Right lung (tissue), 10 donors: ENCODE data around the gene C2CD5. TPM values are rescaled to one million over a fixed set of nuclear protein-coding genes. Genes with fewer than 3 reads are reported as not detected.
"Not testable (repeated sequence)": the region's sequence is repeated elsewhere in the genome, so short reads cannot be mapped to it uniquely, and the experiment has no call there.

ENCODE experiments used
- DNase-seq, 2 donors: peaks; one replicate each; pipeline ENCODE4 v3.0.0-alpha.2; 2013
- long read RNA-seq, 8 donors: transcript quantifications; one replicate each; lab custom pipeline, GENCODE V29; 2026
- polyA plus RNA-seq, 5 donors: library from polyadenylated mRNA; unstranded; fragments of 120-200 nt; gene quantifications; one replicate each; pipeline versions ENCODE4 v1.2.1 to v1.2.3, GENCODE V29; 2013; ENCODE audit warnings: inconsistent platforms in 1 of 5, low replicate concordance in 1 of 5; ENCODE audit not compliant: insufficient read length in 5 of 5, insufficient read depth in 1 of 5

The C2CD5 gene, protein sequence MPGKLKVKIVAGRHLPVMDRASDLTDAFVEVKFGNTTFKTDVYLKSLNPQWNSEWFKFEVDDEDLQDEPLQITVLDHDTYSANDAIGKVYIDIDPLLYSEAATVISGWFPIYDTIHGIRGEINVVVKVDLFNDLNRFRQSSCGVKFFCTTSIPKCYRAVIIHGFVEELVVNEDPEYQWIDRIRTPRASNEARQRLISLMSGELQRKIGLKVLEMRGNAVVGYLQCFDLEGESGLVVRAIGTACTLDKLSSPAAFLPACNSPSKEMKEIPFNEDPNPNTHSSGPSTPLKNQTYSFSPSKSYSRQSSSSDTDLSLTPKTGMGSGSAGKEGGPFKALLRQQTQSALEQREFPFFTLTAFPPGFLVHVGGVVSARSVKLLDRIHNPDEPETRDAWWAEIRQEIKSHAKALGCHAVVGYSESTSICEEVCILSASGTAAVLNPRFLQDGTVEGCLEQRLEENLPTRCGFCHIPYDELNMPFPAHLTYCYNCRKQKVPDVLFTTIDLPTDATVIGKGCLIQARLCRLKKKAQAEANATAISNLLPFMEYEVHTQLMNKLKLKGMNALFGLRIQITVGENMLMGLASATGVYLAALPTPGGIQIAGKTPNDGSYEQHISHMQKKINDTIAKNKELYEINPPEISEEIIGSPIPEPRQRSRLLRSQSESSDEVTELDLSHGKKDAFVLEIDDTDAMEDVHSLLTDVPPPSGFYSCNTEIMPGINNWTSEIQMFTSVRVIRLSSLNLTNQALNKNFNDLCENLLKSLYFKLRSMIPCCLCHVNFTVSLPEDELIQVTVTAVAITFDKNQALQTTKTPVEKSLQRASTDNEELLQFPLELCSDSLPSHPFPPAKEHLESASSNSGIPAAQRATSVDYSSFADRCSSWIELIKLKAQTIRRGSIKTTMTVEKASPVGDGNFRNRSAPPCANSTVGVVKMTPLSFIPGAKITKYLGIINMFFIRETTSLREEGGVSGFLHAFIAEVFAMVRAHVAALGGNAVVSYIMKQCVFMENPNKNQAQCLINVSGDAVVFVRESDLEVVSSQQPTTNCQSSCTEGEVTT
- 100 to 1,000 TPM in 1 of 5 donors, 10 to 100 TPM in 4; 45.7 to 102 (median 95.3) TPM for polyA plus RNA-seq
- long read RNA-seq, donor 1, partial matches to known transcripts: 17 of 19 reads
- long read RNA-seq, donor 1, other reads (novel, unspliced or antisense): 0 of 19 reads
- long read RNA-seq, donor 2, partial matches to known transcripts: 0 of 2 reads
- long read RNA-seq, donor 2, other reads (novel, unspliced or antisense): 0 of 2 reads
- long read RNA-seq, donor 3, full-length matches to known transcripts: 4 of 9 reads
- long read RNA-seq, donor 3, partial matches to known transcripts: 5 of 9 reads
- long read RNA-seq, donor 3, other reads (novel, unspliced or antisense): 0 of 9 reads
- long read RNA-seq, donor 4, partial matches to known transcripts: 10 of 11 reads
- long read RNA-seq, donor 4, other reads (novel, unspliced or antisense): 0 of 11 reads
- long read RNA-seq, donor 5, full-length matches to known transcripts: 4 of 17 reads
- long read RNA-seq, donor 5, partial matches to known transcripts: 13 of 17 reads
- long read RNA-seq, donor 5, other reads (novel, unspliced or antisense): 0 of 17 reads
- long read RNA-seq, donor 6, partial matches to known transcripts: 15 of 15 reads
- long read RNA-seq, donor 6, other reads (novel, unspliced or antisense): 0 of 15 reads
- long read RNA-seq, donor 7, partial matches to known transcripts: 5 of 6 reads
- long read RNA-seq, donor 7, other reads (novel, unspliced or antisense): 0 of 6 reads
- long read RNA-seq, donor 8: 0 reads

DNA sequence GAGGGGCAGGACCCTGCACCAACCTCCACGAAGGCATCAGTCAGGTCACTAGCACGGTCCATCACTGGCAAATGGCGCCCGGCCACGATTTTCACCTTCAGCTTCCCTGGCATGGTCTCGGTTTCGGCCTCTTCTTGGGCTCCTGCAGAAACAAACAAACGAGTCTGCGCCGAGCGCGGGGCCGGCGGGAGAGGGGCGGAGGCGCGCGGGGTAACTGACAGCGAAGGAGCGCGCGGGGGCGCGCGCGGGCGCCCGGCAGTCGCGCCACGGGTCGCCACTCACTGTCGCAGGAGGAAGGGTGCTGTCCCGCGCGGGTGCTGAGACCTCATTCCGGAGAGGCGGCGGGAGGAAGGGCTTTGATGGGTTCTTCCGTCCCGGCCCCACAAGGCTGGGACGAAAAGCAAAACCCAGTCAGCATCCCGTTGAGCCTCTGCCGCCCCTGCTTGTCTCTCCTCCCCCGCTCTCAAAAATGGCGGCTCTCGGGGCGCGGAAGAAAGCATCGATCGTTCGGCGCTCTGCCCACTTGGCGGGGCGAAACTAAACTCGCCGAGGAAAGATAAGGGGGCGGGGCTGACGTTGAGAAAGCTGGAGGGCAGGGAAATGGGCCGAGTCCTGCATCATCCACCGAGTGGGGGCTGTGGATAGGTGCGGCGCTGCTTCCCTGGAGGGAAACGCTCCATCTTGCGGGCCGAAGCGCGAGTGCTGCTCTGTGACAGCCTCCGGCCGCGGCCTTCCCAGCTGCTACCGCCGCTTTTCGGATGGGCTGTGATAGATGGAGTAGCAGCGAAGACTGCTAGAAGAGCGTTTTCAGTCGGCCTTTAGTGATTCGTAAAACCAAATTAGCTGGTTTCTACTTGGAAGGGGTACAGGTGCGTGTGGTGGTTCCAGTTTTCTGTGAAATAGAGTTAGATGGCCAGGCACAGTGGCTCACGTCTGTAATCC is at the start of gene C2CD5:
C2CD5 (minus strand) TSS at position 505 of the 942 bp plus-strand sequence; CDS start at position 113, 392 bp downstream.
- DNase-seq: peak; percentile 98

DNA sequence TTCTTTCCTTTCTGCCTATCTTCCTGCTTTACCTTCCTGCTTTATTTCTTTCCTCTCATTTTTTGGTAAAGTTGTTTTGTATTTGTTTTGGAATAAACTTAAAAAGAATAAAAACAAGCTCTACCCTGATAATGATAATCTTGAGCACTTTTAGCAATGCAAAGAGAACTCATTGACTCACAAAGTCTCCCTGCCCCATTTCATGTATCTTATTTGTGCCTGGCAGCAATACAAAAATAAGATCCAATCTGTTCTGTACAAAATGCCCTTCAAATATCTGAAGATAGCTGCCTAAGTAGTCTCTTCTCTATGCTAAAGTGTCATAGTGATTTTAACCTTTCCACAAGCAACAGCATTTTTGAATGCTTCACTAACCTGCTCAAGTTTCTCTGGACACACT is 49.5 kb upstream of the C2CD5 start:
- DNase-seq: no peak

DNA sequence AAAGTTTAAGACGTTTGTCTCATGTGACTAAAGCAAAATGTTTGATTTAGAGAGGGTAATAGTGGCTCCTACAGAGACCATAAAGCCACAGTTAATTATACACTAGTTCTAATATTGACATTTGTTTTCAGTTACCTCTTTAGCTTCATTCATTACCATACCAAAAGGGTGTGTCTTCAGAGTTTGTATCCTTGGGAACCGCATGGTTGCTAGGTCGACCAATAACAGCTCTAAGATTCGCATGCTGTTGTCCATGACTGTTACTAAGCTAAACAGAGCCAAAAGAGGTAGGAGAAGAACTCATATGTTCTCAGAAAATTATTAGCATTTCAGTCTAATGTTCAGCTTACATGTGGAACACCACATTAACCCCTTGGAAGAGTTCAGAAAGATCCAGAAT is 44.5 kb upstream of the C2CD5 start:
- DNase-seq: peak; percentile 3

DNA sequence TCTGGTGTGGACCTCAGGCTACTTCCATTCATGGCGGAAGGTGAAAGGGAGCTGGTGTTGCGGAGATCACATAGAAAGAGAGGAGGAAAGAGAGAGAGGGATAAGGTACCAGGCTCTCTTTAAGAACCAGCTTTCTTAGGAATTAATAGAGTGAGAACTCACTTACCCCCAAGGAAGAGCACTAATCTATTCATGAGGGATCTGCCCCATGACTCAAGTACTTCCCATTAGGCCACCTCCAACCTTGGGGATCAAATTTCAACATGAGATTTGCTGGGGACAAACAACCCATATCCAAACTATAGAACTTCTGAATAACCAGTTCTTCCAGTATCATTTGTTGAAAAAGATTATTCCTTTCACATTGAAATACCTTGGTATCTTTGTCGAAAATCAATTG is 34.0 kb upstream of the C2CD5 start:
- no peak for DNase-seq

DNA sequence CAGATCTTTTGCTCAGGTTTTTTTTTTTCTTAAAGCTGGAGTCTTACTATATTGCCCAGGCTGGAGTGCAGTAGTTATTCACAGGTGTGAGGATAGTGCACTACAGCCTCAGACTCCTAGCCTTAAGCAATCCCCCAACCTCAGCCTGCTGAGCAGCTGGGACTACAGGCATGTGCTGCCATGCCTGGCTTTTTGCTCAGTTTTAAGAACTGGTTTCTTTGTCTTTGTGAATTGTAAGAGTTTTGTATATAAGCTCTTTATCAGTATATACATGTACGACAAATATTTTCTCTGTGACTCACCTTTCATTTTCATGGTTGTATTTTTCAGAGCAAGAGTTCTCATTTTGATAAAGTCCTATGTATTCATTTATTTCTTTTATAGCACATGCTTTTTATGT is 33.3 kb upstream of the C2CD5 start:
- DNase-seq: no peak

DNA sequence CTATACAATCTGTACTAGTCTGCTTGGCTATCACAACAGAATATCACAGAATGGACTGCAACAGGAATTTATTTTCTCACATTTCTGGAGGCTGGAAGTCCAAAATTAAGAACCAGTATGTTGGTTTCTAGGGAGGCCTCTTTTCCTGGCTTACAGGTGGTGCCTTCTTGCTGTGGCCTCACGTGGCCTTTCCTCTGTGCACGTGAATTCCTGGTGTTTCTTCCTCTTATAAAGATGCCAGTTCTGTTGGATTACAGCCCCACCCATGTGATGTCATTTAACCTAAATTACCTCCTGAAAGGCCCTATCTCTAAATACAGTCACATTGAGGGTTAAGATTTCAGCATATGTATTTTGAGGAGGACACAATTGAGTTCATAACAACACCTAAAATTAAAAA is 32.1 kb upstream of the C2CD5 start:
- no peak for DNase-seq

DNA sequence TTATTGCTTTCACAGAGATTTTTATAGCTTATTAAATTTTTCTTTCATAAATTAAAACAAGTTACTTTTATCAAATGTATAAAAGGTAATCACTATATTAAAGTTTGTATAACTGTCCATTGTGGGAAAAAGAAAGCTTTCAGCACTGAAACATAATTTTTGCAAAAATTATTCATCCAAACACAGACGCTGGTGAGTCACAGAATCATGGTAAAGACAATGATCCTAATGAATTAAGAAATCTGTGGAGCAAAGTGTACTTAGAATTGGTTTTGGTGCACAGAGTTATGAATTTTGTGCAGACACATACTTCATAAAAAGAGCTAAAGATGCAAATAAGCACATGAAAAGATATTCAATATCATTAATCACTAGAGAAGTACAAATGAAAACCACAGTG is 31.7 kb upstream of the C2CD5 start:
- DNase-seq: no peak

DNA sequence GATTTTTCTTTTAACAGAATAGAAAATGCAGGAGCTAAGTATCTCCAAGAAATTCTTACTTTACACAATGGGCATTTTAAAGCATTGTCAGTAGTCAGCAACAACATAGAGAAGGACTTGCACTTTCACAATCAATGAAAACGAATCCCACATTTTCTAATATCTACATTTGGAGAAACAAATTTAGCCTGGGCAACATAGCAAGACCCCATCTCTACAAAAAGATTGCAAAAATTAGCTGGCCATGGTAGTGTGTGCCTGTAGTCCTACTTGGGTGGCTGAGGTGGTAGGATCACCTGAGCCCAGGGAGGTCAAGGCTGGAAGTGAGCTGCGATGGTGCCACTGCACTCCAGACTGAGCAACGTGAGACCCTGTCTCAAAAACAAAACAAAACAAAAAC is 30.6 kb upstream of the C2CD5 start:
- DNase-seq: no peak

DNA sequence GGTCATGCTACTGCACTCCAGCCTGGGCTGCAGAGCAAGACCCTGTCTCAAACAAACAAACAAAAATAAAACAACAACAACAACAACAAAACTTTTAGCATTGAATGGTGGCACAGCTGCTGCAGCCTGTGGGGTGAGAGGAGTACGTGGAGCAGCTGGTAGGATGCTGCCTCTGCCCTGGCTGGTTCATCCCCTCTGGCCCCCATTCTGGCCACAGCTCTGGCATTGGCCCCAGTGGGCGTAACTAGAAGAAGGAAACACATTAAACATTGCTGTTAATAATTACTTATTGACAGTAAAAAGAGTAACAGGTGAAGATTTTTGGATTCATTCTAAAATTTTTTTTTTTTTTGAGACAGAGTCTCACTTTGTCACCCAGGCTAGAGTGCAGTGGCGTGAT is 28.8 kb upstream of the C2CD5 start:
- no peak for DNase-seq

DNA sequence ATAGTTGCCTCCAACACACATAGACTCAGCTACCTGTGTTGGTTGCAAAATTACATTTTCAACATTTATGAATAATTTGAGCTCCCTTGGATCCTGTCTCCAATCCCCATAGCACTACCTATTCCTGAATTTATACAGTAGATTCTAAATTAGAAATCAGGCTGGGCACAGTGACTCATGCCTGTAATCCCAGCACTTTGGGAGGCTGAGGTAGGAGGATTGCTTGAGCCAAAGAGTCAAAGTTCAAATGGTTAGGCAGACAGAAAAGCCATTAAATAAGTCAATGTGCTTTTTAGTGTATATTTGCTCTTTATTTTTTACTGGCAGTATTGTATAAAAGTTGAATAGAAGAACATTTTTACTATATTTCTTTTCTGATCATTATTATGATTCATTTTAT is 24.9 kb upstream of the C2CD5 start:
- DNase-seq: no peak

DNA sequence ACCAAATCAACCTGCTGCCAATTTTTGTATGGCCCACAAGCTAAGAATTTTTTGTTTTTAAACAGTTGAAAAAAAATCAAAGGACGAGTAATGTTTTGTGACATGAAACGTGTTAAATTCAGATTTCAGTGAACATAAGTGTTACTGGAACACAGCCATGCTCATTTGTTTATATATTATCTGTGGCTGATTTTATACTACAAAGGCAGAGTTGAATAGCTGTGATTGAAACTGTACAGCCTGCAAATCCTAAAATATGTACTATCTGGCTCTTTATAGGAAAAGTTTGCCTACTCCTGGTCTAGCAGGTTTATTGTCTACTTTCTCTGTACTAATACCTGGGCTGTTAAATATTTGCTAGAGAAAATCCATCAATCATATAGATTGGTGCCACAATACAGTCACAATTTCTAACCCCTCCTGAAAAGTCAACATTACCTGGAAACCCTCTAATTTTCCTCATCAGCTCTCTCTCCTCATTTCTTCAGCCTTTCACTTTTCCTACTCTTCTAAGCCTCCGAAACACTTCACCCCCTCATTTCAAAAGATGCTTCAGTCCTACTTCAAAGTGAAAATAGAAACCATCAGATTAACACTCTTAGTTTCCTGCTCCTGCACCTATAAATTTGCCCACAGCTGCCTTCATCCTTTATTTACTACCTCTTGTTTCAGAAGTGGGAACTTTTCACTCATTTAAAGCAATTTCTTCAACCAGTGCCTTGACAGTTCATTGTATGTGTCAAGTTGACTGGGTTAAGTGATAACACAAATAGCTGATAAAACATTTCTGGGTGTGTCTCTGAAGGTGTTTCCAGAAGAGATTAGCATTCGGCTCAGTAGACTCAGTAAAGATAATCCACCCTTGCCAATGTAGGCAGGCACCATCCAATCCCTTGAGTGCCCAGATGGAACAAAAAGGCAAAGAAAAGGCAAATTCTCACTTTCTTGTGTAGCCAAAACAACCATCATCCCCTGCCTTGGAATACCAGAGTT is 18.0 kb upstream of the C2CD5 start:
- DNase-seq: peak; percentile 66 to 70

DNA sequence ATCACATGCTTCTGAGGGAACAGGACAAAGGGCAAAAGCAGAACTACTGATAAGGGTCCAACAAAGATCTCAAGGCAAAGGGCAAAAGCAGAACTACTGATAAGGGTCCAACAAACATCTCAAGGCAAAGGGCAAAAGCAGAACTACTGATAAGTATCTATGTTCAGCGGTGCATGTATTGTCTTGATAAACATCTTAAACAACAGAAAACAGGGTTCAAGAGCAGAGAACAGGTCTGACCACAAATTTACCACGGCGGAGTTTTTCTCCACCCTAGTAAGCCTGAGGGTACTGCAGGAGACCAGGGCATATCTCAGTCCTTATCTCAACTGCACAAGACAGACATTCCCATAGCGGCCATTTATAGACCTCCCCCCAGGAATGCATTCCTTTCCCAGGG is 10.4 kb upstream of the C2CD5 start:
- not testable (repeated sequence) for DNase-seq

DNA sequence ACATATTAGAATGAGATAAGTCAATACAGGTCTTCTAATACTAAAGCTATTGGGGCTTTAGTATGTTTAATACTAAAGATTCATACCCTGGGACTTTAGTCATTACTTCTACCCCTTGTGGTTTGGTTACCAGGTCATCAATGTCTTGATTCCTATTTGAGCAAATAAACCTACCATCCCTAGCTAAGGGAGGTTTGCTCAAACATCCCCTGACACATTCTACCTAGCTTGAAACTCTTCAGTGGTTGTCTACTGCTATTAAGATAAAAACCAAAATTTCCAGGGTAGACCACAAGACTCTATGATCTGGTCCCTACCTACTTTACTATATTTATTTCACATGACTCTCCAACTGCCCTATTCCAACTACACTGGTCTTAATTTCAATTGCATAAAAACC is 7.3 kb upstream of the C2CD5 start:
- no peak for DNase-seq

DNA sequence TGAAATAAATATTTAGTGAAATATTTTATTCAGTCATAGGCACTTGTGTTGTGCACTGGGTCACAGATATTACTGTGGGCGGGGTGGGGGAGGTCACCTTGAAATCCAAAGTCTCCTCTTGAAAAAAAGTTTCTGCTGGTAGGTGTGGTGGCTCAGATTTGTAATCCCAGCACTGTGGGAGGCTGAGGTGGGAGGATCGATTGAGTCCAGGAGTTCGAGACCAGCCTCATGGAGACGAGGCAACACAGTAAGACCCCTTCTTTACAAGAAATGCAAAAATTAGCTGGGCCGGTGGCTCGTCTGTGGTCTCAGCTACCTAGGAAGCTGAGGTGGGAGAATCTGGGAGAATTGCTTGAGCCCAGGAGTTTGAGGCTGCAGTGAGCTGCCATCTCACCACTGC is 913 bp upstream of the C2CD5 start:
- DNase-seq: no peak

DNA sequence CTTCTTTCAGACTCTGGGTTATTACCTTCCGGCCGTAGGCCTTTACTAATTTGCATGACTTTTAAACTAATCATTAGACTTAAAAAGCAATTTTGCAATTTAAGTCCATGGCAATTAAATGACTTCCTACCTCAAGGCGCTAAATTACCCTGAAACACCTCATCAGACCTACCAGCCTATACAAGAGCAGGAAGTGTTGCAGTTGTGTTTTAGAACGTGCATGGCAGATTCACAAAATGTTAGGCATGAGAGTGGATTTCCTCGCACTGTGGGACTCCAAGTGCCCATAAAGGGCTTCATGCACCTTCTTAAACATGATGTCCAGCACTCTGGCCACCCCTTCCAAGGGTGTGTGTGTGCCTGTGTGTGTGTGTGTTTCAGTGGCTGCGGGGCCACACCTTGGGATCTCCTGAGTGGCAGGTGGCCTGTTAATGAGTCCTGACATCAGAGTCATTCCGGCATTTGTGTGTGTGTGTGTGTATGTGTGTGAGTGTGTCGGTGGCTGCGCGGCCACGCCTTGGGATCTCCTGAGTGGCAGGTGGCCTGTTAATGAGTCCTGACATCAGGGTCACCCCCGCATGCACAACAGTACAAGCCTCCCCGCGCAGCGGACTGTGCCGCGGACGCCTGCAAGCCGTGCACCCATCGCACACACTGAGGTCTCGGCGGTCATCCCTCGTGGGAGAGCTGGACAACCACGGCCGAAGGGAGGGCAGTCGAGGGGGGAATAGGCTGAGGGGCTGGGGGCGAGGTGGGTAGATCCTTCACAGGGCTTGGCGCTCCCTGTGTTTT is 900 bp downstream of the C2CD5 start:
- DNase-seq: peak; percentile 41 to 50

DNA sequence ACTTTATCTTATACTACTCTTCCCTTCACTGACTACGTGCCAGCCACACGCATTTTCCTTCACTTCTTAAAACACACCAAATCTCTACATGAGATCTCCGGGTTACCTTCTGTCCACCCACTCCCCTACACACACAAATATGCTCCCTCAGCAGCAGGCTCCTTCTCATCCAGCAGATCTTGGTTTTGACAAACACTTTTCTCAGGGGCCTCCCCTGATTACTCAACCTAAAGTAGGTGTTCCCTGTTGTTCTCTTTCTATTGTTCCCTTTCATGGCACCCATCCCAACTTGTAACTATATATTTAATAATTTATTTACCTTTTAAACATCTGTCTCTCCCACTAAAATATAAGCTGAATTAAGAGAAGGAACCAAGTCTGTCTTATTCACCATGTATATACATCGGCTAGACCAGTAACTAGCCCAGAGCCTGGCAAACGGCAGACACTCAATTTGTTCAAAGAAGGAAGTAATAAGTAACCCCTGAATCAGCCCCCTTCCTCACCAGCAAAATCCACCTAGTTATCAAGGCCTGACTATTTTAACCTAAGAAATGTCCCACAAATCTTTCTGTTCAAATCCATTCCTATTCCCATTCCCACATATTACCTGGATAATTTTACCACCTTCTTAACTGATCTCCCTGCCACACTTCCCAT is 2.7 kb downstream of the C2CD5 start:
- DNase-seq: no peak

DNA sequence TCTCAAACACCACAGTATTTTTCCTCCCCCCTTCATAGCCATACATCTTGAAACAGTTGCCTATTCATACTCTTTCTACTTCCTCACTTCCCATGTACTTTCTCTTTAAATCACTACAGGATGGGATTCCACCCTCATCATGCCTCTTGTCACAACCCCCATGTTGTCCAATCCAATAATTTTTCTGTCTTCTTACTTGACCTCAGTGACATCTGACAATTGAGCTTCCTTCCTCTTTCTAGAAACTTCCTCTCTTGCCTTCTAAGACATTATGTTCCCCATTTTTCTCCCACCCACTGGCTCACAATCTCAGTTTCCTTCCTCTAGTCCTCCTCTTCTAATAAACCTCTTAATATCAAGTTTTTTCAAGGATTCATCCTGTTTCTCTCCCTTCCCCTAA is 5.3 kb downstream of the C2CD5 start:
- no peak for DNase-seq
